ENCODE data around the gene GALC.

GRCh38 chr14:87979689-87980088 is 13.3 kb downstream of the GALC start:
- TF ChIP-seq CTCF (IDR thresholded peaks at IDR 0.05) (no peak), POLR2A (IDR thresholded peaks at IDR 0.05) (no peak)

All from adrenal gland (tissue), 5 donors.